AG09319 (cell line): ENCODE data around the gene XPR1.

Experiments used
- DNase-seq: peaks from one replicate; pipeline ENCODE4 v3.0.0-alpha.2; 2010; ENCODE audit warnings: low read depth; ENCODE audit errors: extremely low read depth
- TF ChIP-seq, protein P1 (sequence below): IDR thresholded peaks from 2 replicates; pipeline ENCODE4 v1.5.1; 2011; ENCODE audit warnings: low read depth, mild to moderate bottlenecking, inconsistent platforms, low read length, moderate library complexity

The XPR1 gene

DNA sequence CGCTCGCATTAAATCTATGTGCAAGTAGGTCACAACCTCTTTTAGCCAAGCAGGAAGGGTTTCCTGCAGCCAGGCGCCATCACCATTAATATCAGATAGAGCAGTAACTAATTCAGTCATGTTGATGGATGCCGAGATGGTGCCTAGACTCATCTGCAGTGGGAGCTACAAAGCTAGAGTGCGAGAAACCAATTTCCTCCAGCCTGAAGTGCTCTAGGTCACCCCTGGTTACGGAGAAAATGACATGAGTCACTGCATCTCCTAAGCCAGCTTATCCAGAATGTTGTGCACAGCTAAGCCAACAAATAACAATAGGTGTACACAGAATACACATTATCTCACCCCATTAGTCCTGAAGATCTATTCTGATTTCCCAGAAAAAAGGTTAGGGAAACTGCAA is 37.1 kb upstream of the XPR1 start:
- no peak for DNase-seq
- TF ChIP-seq, protein P1, sequence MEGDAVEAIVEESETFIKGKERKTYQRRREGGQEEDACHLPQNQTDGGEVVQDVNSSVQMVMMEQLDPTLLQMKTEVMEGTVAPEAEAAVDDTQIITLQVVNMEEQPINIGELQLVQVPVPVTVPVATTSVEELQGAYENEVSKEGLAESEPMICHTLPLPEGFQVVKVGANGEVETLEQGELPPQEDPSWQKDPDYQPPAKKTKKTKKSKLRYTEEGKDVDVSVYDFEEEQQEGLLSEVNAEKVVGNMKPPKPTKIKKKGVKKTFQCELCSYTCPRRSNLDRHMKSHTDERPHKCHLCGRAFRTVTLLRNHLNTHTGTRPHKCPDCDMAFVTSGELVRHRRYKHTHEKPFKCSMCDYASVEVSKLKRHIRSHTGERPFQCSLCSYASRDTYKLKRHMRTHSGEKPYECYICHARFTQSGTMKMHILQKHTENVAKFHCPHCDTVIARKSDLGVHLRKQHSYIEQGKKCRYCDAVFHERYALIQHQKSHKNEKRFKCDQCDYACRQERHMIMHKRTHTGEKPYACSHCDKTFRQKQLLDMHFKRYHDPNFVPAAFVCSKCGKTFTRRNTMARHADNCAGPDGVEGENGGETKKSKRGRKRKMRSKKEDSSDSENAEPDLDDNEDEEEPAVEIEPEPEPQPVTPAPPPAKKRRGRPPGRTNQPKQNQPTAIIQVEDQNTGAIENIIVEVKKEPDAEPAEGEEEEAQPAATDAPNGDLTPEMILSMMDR: no peak

GRCh38 chr1:180595966-180596365 is 35.9 kb upstream of the XPR1 start:
- DNase-seq: no peak
- TF ChIP-seq, protein P1: no peak

- DNase-seq: no peak
- TF ChIP-seq, protein P1: no peak
Measured at GRCh38 chr1:180597520-180597919, 34.3 kb upstream of the XPR1 start.

DNA sequence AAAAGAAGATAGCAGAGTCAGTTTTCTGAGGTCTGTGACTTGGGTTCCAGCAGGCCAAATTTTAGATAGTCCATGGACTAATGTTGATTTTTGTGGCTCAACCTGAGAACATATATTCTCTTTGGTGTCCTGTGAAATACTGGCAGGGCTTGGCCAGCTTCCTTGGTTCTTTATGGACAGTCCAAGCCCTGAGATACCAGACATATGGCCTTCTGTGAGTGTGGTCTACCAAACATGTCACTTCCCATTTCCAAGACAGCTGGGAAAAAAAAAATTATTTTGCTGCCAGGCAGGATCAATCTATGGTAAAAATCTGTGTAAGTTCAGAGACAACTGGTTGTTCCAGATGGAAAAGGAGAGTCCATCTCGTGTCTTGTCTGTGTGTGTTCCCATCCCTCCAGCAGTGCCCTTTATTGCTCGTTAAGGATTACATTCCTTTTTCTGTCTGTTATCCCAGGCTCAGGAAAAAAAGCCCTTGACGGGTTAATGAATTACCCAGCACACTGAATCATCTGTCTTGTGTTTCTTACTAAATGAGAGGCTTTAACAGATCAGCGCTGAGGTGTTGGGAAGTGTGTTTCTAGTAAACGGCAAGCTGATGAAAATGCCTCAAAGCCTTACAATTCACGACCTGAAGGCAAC is 33.4 kb upstream of the XPR1 start:
- DNase-seq: no peak
- TF ChIP-seq, protein P1: no peak

- DNase-seq: no peak
- TF ChIP-seq, protein P1: no peak
Measured at GRCh38 chr1:180600343-180600742, 31.5 kb upstream of the XPR1 start.

DNA sequence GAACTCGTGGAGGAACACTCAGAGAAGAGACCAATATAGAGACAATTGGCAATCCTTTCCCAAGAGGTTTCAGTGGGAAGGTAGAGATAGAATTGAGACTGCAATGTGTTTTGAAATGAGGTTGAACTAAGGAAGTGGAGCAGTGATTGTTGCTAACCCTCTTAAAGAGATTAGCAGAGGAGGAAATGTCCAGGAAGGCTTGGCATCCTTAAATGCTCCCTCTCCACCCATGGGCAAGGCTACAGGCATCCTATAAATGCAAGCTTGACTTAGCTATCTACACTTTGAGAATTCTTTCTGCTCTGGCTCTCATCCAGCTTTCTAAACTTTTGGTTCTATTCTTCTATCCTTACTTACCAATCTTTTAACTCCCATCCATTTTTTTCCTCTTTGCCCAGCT is 30.3 kb upstream of the XPR1 start:
- DNase-seq: no peak
- TF ChIP-seq, protein P1: no peak

DNA sequence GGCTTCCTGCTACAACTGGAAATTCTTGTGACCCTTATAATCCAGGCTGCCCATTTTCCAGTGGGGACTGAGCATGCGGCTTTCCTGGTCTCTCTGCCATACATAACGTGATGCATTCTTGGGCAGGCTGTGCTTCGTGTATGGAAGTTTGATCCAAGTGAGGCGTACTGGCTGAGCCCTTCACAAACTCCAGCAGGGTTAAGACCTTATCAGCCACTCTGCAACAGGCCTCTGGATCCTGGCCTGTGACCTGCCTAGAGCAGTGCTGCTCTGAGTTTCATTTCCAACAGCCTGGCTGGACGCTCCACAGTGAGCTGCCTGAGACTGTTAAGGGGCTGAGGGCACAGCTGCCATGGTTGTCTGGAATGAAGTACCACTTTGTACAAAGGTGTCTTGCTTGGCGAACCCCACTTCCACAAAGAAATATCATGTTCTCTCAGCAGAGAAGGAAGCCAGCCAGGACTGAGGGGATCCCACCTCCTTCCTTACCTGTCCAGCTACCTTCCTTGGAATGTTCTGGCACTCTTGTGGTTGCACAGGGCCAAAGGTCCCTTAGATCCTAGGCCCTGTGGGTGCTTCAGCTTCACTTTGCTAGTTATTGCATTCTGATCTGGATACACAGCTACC is 28.5 kb upstream of the XPR1 start:
- TF ChIP-seq, protein P1: no peak
- DNase-seq: no peak
